GM18861 (cell line): ENCODE measurements around the gene ERC2.

Experiments
- ATAC-seq: cut with Tn5 transposase; IDR thresholded peaks from one replicate; pipeline ENCODE4 v1.9.1; 2021; ENCODE audit not compliant: unreplicated experiment

The ERC2 gene

GRCh38 chr3:56428667-56429066 lies 39.6 kb downstream of the ERC2 start:
- no peak for ATAC-seq

DNA sequence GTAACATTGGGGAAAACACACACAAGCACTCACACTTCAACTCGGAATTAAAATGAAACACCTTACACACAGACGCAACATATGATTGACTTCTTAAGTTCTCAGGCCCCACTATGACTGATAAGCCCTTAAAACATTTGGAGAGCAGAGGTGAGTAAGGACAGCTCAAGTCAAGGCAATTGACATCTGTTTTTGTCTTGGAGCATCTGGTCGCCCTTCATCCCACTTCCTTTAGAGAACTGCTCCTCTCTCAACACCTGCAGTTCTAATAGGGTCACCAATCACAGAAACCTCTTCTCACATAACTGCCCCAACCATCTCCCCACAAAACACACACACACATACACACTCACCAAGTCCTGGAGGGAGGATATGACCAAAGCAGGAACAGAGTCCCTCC lies 43.4 kb downstream of the ERC2 start:
- ATAC-seq = no peak

- no peak for ATAC-seq
These were observed 43.9 kb downstream of the ERC2 start for GRCh38 chr3:56424336-56424735.

DNA sequence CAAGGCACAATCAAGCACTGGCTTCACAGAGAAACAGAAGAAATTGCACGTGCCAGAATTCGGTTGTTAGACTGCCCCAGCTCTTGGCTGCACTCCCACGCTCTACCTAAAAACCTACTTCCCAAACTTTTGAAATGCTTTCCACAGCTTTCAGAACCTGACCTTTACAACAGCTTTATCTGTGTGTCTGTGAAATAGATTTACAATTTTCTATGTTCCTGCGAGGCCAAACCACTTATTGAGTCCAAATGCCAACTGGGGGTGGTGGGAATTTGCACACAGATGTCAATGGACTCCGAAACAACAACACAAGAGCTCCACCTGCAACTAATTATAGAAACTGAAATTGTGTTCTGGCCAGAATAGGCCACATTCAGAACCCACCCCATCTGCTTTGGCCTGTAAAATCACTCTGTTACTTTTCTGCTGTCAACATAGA lies 44.6 kb downstream of the ERC2 start:
- ATAC-seq = no peak

GRCh38 chr3:56422316-56422715 lies 46.0 kb downstream of the ERC2 start:
- no peak for ATAC-seq

DNA sequence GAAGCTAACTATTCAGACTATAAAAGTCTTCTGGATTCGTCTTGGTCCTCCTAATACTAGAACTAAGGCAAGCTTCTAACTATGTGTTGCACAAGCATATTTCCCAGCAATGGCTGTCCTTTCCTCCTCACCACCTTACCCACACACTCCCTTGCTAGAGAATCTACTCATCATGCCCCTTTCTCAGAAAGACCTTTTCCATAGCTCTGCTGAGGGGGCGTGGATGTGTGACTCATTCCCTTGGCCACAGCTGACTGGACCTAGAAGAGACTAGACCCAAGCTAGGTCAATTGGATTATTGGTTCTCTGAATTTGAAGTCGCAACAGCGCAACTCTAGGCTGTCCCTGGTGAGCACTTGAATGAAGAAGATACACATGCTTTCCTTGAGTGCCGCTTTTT lies 47.1 kb downstream of the ERC2 start:
- ATAC-seq = no peak

- no peak for ATAC-seq
These were observed 52.6 kb downstream of the ERC2 start for GRCh38 chr3:56415652-56416051.

DNA sequence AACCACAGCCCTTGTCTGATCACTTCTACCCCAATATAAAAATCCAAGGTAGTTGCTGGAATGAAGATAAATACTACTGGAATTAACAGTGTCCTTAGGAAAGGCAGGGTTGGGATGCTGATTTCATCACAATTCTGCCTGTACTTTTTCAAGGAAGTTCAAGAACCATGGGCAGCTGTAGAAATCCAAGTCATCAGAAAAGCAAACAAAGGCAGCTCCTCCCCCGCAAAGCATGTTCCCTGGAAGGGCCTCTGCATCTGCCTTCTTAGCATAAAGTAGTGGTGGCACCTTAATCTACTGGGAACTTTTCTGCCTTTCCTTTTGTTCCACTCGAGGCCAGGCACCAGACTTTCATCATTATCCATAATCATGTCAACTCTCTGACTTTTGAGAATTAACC lies 54.4 kb downstream of the ERC2 start:
- no peak for ATAC-seq

DNA sequence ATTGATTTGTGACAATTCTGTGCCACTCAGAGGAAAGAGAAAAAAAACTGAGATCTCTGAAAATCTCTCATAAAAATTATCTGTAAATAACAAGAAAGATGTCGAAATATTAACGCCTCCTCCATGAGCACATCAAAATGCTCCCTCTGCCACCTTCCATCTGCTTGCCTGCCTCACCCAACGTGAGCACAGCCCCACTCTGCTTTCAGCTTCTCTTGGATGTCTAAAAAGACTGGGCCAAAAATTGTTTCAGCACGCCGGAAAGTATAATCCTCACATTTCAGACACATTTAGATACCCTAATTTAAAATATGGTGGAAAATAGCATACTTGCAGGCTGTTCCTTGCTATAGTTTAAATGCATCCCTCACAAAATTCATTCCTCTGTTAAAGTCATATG lies 57.1 kb downstream of the ERC2 start:
- no peak for ATAC-seq

- ATAC-seq = no peak
These were observed 57.7 kb downstream of the ERC2 start for GRCh38 chr3:56410576-56410975.

DNA sequence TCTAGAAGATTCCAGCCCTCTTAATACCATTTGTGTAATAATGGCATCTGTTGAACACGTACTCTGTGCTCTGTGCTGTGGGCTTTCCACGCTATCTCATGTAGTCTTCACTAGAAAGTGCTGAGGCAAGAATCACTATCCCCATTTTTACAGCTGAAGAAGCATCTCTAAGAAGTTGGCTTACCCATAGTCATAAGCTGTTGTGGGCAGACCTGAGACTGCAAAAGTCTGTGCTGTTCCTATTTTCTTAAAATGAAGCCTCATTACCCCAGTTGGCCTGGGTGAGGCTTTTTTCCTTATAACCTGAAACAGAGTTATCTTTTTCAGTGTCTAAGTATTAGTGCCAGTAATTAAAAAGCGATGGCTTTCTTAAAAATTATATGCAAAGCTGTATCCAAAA lies 58.5 kb downstream of the ERC2 start:
- no peak for ATAC-seq

DNA sequence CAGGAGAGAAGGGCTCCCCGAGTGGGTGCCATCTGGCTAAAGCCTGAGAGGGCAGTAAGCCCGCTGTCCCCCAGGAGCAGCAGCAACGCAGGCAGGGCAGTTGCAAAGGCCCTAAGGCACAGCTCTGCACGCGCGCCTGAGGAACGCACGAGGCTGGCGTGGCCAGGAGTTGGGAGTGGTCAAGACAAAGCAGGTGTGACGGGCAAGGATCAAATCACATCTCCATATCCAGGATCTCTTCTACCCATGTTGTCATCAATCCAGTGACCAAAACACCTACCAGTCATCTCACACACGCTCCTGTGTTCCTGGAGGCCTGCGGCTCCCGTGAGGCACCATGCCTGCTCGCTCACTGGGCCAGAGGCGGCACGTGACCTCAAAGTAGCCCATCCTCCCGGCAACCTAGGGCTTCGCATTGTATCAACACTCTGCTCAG lies 59.5 kb downstream of the ERC2 start:
- no peak for ATAC-seq

- no peak for ATAC-seq
These were observed 61.3 kb downstream of the ERC2 start for GRCh38 chr3:56406826-56407515.

GRCh38 chr3:56404884-56405283 lies 63.4 kb downstream of the ERC2 start:
- no peak for ATAC-seq

GRCh38 chr3:56398659-56399058 lies 69.6 kb downstream of the ERC2 start:
- ATAC-seq = no peak

GRCh38 chr3:56397798-56398197 lies 70.5 kb downstream of the ERC2 start:
- no peak for ATAC-seq

- ATAC-seq = no peak
These were observed 79.0 kb downstream of the ERC2 start for GRCh38 chr3:56389183-56389830.

DNA sequence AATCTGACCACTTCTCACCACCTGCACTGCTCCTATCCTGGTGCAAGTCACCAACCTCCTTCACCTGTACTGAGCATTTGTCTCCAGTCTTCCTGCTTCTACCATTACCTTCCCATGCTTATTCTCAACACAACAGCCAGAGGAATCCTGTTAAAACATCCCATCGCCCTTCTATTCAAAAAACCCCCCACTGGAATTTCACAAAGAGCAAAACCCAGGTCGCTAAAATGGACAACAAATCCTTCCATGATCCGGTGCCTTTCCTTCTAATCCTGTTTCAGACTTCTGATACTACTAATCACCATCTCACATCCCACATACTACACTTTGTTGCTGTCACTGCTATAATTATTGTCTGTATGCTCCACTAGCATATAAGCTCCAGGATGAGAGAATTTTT lies 85.2 kb downstream of the ERC2 start:
- ATAC-seq = no peak

DNA sequence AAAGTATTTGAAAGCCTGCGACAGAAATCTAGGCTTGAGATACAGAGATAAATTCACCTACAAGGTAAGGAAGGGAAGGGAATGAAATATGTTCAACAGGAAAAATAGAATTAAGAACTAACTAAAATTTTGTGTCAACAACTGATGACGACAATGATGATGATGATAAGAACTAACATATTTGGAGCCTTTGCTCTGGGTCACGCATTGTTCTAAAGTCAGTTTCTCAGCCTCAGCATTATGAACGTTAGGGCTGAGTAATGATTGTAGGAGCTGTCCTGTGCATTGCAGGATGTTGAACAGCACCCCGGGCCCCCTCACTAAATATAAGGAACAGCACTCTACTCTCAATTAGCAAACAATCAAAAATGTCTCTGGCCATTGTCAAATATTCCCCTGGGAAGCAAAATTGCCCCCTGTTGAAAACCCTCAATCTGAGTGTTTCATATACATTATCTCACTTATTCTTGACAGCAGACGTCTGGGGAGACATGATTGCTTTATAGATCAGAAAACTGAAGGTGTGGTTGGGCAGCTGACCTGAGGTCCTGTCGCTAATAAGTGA lies 88.5 kb downstream of the ERC2 start:
- ATAC-seq = no peak

- no peak for ATAC-seq
These were observed 92.6 kb downstream of the ERC2 start for GRCh38 chr3:56375654-56376053.

DNA sequence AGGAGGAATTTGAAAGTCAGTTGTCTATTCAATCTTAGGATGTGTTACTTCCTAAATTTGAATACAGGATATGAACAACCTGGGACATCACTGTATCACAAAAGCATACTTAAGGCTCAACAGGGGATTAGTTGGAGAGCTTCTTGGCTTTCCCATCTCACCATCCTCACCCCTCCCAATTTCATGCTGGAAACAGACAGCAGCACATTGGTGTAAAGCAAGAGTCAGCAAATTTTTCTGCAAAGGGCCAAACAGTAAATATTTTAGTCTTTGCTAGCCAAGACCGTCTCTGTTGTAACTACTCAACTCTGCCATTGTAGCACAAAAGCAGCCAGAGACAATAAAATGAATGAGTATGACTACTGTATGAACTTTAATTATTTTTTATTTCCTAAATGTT lies 94.9 kb downstream of the ERC2 start:
- ATAC-seq = no peak

DNA sequence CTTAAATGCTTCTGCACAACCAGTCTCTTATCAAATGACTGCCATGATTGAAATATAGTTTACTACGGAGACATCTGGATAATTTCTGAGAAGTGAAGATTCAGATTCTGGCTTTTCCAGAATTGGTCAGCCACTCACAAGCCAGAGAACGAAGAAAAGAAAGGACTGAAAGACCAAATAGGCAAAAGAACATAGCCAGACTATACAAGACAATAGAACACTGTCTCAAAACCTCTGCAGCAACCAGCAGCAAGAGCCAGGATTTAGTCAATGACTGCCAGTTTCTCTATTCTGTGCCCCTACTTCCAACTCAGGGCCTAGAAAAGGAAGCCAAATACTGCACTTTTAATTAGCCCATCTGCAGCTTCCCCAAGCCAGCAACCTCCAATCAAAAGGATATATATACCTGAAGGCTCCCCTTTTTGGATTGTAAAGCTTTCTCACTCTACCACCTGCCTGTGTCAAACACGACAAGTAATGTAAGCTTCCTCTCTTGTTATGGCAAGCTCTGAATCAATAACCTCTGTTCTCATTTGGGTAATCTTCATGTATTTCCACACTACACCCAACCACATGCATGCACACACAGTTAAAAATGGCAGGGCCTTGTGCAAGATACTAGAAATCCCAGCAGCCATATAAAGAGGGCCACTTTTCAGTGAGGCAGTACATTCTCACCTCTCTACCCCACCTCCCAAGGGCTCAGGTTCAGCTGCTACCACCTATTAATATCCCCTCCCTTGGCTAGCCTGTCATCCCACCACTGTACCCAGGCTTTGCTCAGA lies 97.1 kb downstream of the ERC2 start:
- ATAC-seq = no peak
